GM12872 (cell line): Measurements from ENCODE around the gene HRH3.

Experiments
- CTCF ChIP-seq: IDR thresholded peaks from 3 replicates; pipeline ENCODE4 v1.5.1; 2011; ENCODE audit warnings: low read depth, mild to moderate bottlenecking, low read length, moderate library complexity; ENCODE audit not compliant: insufficient read depth

Gene HRH3

DNA sequence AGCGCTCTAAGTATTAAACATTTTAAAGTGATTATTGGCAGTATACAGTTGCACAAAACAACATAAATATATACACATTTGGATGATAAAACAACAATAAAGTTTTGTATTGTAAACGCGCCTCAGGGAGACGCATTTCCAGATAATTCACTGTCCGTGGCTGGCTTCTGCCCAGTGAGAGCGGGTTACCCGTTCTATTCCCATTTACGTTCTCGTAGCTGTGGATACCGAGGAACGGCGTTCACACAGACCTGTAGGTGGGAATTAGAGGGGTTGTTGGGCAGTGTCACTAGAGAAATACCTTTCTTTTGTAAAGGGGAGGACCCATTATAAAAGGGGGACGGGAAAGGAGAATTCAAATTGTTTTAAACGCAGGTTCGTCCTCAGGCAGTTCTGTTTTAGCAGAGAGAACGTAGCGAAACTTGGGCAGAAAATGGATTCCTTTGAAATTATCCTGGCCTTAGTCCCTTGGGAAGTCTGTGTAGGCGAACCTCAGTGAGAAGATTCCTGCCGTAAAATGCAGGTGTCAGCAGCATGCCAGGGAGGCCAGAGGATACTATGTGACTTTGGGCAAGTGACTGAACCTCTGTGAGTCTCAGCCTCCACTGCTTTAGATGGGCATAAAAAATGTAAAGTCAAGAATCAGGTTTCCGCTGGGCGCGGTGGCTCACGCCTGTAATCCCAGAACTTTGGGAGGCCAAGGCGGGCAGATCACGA is 36.5 kb downstream of the HRH3 start:
- no peak for TF ChIP-seq CTCF

DNA sequence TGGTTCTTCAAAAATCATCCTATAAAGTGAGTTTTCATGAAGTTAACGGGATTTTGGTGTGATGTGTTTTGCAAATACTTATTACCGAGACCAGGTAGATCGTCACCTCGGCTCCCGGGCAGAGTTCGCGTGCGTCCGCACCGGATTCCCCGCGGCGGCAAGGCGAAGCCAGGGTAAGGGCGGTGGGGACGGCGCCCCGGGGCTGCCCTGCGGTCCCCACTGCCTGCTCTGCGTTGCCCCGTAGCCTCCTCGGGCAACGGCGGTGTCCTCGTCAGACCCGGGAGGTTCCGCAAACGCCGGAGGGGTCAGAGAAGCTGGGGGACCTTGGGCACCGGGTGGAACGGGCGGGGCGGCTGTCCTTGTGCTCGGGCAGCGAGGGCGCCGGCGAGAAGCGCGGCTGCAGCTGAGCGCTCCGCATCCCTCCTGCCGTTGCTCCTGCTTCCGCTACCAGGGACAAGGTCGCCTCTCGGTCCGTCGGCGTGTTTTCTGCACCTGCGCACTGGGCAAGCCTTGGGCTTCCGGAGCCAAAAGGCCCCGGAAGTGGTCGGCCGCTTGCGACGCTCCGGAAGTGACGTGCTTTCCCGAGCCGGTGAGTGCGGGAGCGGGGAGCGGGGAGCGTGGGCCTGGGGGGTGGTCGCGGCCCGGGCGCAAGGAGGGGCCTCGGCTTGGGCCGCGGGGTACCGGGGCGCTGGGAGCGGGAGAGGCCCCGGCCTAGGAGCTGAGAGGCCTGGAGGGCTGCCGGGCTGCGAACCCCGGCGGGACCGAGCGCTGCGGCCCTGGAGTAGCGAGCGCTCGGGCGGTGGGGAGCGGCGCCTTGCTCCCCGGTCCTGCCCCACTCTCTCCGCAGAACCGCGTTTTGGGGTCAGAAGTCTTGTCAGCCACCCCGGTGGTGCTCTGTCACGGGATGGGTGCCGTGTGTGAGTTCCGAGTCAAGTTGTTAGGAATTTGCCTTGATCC is 37.3 kb downstream of the HRH3 start, which contains the start of gene MTG2:
Gene MTG2 (plus strand): TSS at position 560 of the 957 bp plus-strand sequence. CDS start 10,393 bp downstream, outside the sequence.
- no peak for TF ChIP-seq CTCF

- no peak for TF ChIP-seq CTCF
Observed at GRCh38 chr20:62181808-62182207, 38.3 kb downstream of the HRH3 start.

DNA sequence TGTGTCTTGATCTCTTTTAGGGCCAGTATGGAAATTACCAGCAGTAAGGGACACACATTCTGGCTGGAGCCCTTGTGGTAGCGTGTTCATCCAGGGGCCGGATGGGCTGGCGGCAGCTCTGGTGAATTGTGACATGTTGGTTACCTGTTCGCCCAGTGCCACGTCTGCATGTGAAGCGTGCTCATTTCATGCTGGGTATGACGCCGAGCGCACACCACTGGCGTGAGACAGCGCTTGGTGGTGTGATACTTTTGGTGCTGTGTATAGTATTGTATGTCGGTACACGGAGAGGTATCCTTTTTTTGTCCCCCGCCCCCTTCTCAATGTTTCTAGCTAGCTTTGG is 40.9 kb downstream of the HRH3 start:
- no peak for TF ChIP-seq CTCF

GRCh38 chr20:62178316-62179161 is 41.5 kb downstream of the HRH3 start:
- TF ChIP-seq CTCF = no peak

- no peak for TF ChIP-seq CTCF
Observed at GRCh38 chr20:62177307-62177706, 42.8 kb downstream of the HRH3 start.

- no peak for TF ChIP-seq CTCF
Observed at GRCh38 chr20:62176866-62177265, 43.2 kb downstream of the HRH3 start.
